GM23338 (cell line): Measurements from ENCODE around the gene DNAJC10. TPM values are rescaled to one million over a fixed set of nuclear protein-coding genes. Genes with fewer than 3 reads are reported as not detected.

Experiments
- ATAC-seq: fragments of 200-7000 bp; cut with Tn5 transposase; 3 replicates; pipeline ENCODE4 v1.9.1; 2020
- DNase-seq: peaks from one replicate; pipeline ENCODE4 v3.0.0-alpha.2; 2015; ENCODE audit warnings: low spot score
- H2AFZ ChIP-seq: fragments of 200-600 bp; sonication (generic); 2 replicates; pipeline ENCODE4 v1.8.0; 2016; ENCODE audit warnings: antibody characterized with exemption, mild to moderate bottlenecking, moderate library complexity
- H3F3A ChIP-seq: fragments of 200-600 bp; sonication (generic); replicated peaks from 2 replicates; pipeline ENCODE4 v1.8.0; 2017; ENCODE audit warnings: antibody characterized with exemption, mixed run types, low read depth
- H3K27ac ChIP-seq: fragments of 200-600 bp; sonication (generic); 2 replicates; pipeline ENCODE4 v1.6.1; 2016; ENCODE audit warnings: low read depth
- H3K27me3 ChIP-seq: fragments of 200-600 bp; sonication (generic); 2 replicates; pipeline ENCODE4 v1.8.0; 2016; ENCODE audit warnings: mild to moderate bottlenecking, mixed run types, moderate library complexity; ENCODE audit not compliant: insufficient read depth
- H3K36me3 ChIP-seq: fragments of 200-600 bp; sonication (generic); 2 replicates; pipeline ENCODE4 v1.8.0; 2016; ENCODE audit warnings: mild to moderate bottlenecking; ENCODE audit not compliant: insufficient read depth
- H3K4me1 ChIP-seq: fragments of 200-600 bp; sonication (generic); 2 replicates; pipeline ENCODE4 v1.8.0; 2016; ENCODE audit warnings: mild to moderate bottlenecking, moderate library complexity; ENCODE audit not compliant: insufficient read depth
- H3K4me2 ChIP-seq: fragments of 200-600 bp; sonication (generic); 2 replicates; pipeline ENCODE4 v1.7.1; 2017; ENCODE audit warnings: mixed run types
- H3K4me3 ChIP-seq: fragments of 200-600 bp; sonication (generic); 2 replicates; pipeline ENCODE4 v1.6.1; 2016; ENCODE audit warnings: mixed run types
- H3K79me2 ChIP-seq: fragments of 200-600 bp; sonication (generic); replicated peaks from 2 replicates; pipeline ENCODE4 v1.8.0; 2017; ENCODE audit warnings: mild to moderate bottlenecking; ENCODE audit not compliant: insufficient read depth
- H3K9me2 ChIP-seq: fragments of 200-600 bp; sonication (generic); 2 replicates; pipeline ENCODE4 v1.8.0; 2017; ENCODE audit not compliant: insufficient read depth
- H4K20me1 ChIP-seq: fragments of 200-600 bp; sonication (generic); replicated peaks from 2 replicates; pipeline ENCODE4 v1.8.0; 2017; ENCODE audit warnings: mild to moderate bottlenecking; ENCODE audit not compliant: insufficient read depth
- H3K27ac Mint-ChIP-seq: 2 replicates; pipeline ENCODE4 v1.8.0; 2020; ENCODE audit warnings: inconsistent platforms, mild to moderate bottlenecking, moderate library complexity, mixed read lengths
- H3K27me3 Mint-ChIP-seq: 3 replicates; pipeline ENCODE4 v1.8.0; 2022; ENCODE audit warnings: low read depth, mild to moderate bottlenecking, moderate library complexity, mixed read lengths, inconsistent platforms; ENCODE audit not compliant: insufficient read depth, poor library complexity
- H3K36me3 Mint-ChIP-seq: 3 replicates; pipeline ENCODE4 v1.8.0; 2021; ENCODE audit warnings: low read depth, mild to moderate bottlenecking, inconsistent platforms, moderate library complexity, mixed read lengths
- H3K4me1 Mint-ChIP-seq: 3 replicates; pipeline ENCODE4 v1.8.0; 2020; ENCODE audit warnings: mild to moderate bottlenecking, inconsistent platforms, mixed read lengths
- H3K4me3 Mint-ChIP-seq: 3 replicates; pipeline ENCODE4 v1.8.0; 2021; ENCODE audit warnings: moderate library complexity, mild to moderate bottlenecking, inconsistent platforms, mixed read lengths
- H3K9me3 Mint-ChIP-seq: 3 replicates; pipeline ENCODE4 v1.8.0; 2020; ENCODE audit warnings: moderate library complexity, mild to moderate bottlenecking, inconsistent platforms, mixed read lengths
- CREB1 ChIP-seq: fragments of 250-450 bp; sonication (Bioruptor Pico); IDR thresholded peaks from 2 replicates; pipeline ENCODE4 v1.5.0; 2020; ENCODE audit warnings: low read depth, mild to moderate bottlenecking, moderate library complexity
- EZH2 ChIP-seq: fragments of 200-600 bp; sonication (generic); IDR thresholded peaks from one replicate; pipeline ENCODE4 v1.8.0; 2017; ENCODE audit warnings: antibody characterized with exemption, mild to moderate bottlenecking, low read depth; ENCODE audit not compliant: unreplicated experiment
- EZH2phosphoT487 ChIP-seq: fragments of 200-600 bp; sonication (generic); IDR thresholded peaks from one replicate; pipeline ENCODE4 v1.8.1; 2018; ENCODE audit warnings: antibody characterized with exemption; ENCODE audit not compliant: unreplicated experiment
- JUNB ChIP-seq: IDR thresholded peaks from one replicate; pipeline ENCODE4 v1.6.1; 2016; ENCODE audit warnings: antibody characterized with exemption; ENCODE audit not compliant: unreplicated experiment
- NANOG ChIP-seq: IDR thresholded peaks from 2 replicates; pipeline ENCODE4 v1.6.1; 2016; ENCODE audit warnings: antibody characterized with exemption, borderline replicate concordance
- POLR2AphosphoS5 ChIP-seq: IDR thresholded peaks from 2 replicates; pipeline ENCODE4 v1.6.1; 2016; ENCODE audit warnings: antibody characterized with exemption, low read depth
- STAT1 ChIP-seq: IDR thresholded peaks from one replicate; pipeline ENCODE4 v1.6.1; 2016; ENCODE audit warnings: antibody characterized with exemption; ENCODE audit not compliant: unreplicated experiment
- ZNF114 ChIP-seq: fragments of 250-450 bp; sonication (Bioruptor Pico); IDR thresholded peaks from 2 replicates; pipeline ENCODE4 v1.5.0; 2020; ENCODE audit warnings: mild to moderate bottlenecking, moderate library complexity
- ZNF331 ChIP-seq: fragments of 250-450 bp; sonication (Bioruptor Pico); IDR thresholded peaks from 2 replicates; pipeline ENCODE4 v1.5.0; 2020; ENCODE audit warnings: low read depth, mild to moderate bottlenecking, moderate library complexity
- ZNF462 ChIP-seq: fragments of 250-450 bp; sonication (Bioruptor Pico); IDR thresholded peaks from 2 replicates; pipeline ENCODE4 v1.5.0; 2020; ENCODE audit warnings: mild to moderate bottlenecking, moderate library complexity
- polyA plus RNA-seq: library from polyadenylated mRNA; unstranded; fragments of >200 nt; fragmentation: Nextera tagmentation; extraction: Ambion mirVana; gene quantifications from 2 replicates; pipeline ENCODE4 v1.2.1, GENCODE V29; 2016
- total RNA-seq: library from RNA; depleted of rRNA; stranded (reverse); fragments of >200 nt; shearing (Covaris generic); gene quantifications from 2 replicates; pipeline ENCODE4 v1.2.3, GENCODE V29; 2014
- TF ChIP-seq, protein P1 (sequence below): IDR thresholded peaks from one replicate; pipeline ENCODE4 v1.6.1; 2018; ENCODE audit warnings: antibody characterized with exemption; ENCODE audit not compliant: unreplicated experiment
- TF ChIP-seq, protein P2 (sequence below), 2 experiments: fragments of 200-600 bp in 1 of 2; sonication (generic) in 1 of 2; conservative IDR thresholded peaks; 2 replicates each; pipeline versions ENCODE4 v1.5.1 to v1.6.1; 2016 to 2017; ENCODE audit warnings: antibody characterized with exemption in 2 of 2, low read depth in 2 of 2, mild to moderate bottlenecking in 2 of 2, moderate library complexity in 1 of 2
- TF ChIP-seq, protein P3 (sequence below): IDR thresholded peaks from 2 replicates; pipeline ENCODE4 v1.6.1; 2016; ENCODE audit warnings: antibody characterized with exemption

Gene DNAJC10
- total and polyA plus RNA-seq, 2 experiments from 2014 or later = 41.9 to 83.1 TPM

GRCh38 chr2:182705761-182706160 is 10.3 kb upstream of the DNAJC10 start:
- no peaks in the 10 kb centered on the region for H3K36me3 Mint-ChIP-seq
- H3K27ac Mint-ChIP-seq = no peak overlapping the region
- no peak overlapping the region for H3K27ac ChIP-seq
- H3K36me3 ChIP-seq = no peaks in the 10 kb centered on the region
- no peak overlapping the region for H3K4me3 Mint-ChIP-seq
- no peaks in the 10 kb centered on the region for H3F3A ChIP-seq
- ATAC-seq = no peak
- H3K4me1 ChIP-seq = no peaks in the 10 kb centered on the region
- no peak overlapping the region for H3K4me3 ChIP-seq
- DNase-seq = no peak
- no peaks in the 10 kb centered on the region for H3K9me2 ChIP-seq
- H2AFZ ChIP-seq = no peak overlapping the region
- TF ChIP-seq JUNB (no peak), STAT1 (no peak), ZNF462 (CRISPR knock-in tag) (no peak), ZNF114 (CRISPR knock-in tag) (no peak), NANOG (no peak), EZH2 (no peak), EZH2phosphoT487 (no peak), ZNF331 (CRISPR knock-in tag) (no peak), CREB1 (CRISPR knock-in tag) (no peak), POLR2AphosphoS5 (no peak)
- TF ChIP-seq, protein P1, sequence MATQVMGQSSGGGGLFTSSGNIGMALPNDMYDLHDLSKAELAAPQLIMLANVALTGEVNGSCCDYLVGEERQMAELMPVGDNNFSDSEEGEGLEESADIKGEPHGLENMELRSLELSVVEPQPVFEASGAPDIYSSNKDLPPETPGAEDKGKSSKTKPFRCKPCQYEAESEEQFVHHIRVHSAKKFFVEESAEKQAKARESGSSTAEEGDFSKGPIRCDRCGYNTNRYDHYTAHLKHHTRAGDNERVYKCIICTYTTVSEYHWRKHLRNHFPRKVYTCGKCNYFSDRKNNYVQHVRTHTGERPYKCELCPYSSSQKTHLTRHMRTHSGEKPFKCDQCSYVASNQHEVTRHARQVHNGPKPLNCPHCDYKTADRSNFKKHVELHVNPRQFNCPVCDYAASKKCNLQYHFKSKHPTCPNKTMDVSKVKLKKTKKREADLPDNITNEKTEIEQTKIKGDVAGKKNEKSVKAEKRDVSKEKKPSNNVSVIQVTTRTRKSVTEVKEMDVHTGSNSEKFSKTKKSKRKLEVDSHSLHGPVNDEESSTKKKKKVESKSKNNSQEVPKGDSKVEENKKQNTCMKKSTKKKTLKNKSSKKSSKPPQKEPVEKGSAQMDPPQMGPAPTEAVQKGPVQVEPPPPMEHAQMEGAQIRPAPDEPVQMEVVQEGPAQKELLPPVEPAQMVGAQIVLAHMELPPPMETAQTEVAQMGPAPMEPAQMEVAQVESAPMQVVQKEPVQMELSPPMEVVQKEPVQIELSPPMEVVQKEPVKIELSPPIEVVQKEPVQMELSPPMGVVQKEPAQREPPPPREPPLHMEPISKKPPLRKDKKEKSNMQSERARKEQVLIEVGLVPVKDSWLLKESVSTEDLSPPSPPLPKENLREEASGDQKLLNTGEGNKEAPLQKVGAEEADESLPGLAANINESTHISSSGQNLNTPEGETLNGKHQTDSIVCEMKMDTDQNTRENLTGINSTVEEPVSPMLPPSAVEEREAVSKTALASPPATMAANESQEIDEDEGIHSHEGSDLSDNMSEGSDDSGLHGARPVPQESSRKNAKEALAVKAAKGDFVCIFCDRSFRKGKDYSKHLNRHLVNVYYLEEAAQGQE = no peak
- TF ChIP-seq, protein P2, sequence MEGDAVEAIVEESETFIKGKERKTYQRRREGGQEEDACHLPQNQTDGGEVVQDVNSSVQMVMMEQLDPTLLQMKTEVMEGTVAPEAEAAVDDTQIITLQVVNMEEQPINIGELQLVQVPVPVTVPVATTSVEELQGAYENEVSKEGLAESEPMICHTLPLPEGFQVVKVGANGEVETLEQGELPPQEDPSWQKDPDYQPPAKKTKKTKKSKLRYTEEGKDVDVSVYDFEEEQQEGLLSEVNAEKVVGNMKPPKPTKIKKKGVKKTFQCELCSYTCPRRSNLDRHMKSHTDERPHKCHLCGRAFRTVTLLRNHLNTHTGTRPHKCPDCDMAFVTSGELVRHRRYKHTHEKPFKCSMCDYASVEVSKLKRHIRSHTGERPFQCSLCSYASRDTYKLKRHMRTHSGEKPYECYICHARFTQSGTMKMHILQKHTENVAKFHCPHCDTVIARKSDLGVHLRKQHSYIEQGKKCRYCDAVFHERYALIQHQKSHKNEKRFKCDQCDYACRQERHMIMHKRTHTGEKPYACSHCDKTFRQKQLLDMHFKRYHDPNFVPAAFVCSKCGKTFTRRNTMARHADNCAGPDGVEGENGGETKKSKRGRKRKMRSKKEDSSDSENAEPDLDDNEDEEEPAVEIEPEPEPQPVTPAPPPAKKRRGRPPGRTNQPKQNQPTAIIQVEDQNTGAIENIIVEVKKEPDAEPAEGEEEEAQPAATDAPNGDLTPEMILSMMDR (conservative IDR thresholded peaks at IDR 0.05; ENCODE audit: low read depth in 2 of 2) = no peak
- TF ChIP-seq, protein P3, sequence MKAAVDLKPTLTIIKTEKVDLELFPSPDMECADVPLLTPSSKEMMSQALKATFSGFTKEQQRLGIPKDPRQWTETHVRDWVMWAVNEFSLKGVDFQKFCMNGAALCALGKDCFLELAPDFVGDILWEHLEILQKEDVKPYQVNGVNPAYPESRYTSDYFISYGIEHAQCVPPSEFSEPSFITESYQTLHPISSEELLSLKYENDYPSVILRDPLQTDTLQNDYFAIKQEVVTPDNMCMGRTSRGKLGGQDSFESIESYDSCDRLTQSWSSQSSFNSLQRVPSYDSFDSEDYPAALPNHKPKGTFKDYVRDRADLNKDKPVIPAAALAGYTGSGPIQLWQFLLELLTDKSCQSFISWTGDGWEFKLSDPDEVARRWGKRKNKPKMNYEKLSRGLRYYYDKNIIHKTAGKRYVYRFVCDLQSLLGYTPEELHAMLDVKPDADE = no peak
- H3K27me3 ChIP-seq = no peaks in the 10 kb centered on the region
- no peak overlapping the region for H3K4me2 ChIP-seq
- no peaks in the 10 kb centered on the region for H3K4me1 Mint-ChIP-seq
- H4K20me1 ChIP-seq = no peaks in the 10 kb centered on the region
- no peaks in the 10 kb centered on the region for H3K79me2 ChIP-seq
- H3K27me3 Mint-ChIP-seq = no peaks in the 10 kb centered on the region
- no peaks in the 10 kb centered on the region for H3K9me3 Mint-ChIP-seq
